Muscle layer of duodenum (tissue), 2 donors: ENCODE measurements around the gene PCNX4.
"Not testable (repeated sequence)": the region's sequence is repeated elsewhere in the genome, so short reads cannot be mapped to it uniquely, and the experiment has no call there.

Experiments
- H3K27ac ChIP-seq: one replicate; pipeline ENCODE4 v1.7.0; 2013; ENCODE audit warnings: mild to moderate bottlenecking, low read length
- H3K27me3 ChIP-seq: one replicate; pipeline ENCODE4 v1.7.0; 2013; ENCODE audit warnings: low read depth, mild to moderate bottlenecking, control low read depth, low read length
- H3K36me3 ChIP-seq, 2 donors: one replicate each; pipeline ENCODE4 v1.7.0; 2013; ENCODE audit warnings: low read length in 2 of 2, control low read depth in 1 of 2, mild to moderate bottlenecking in 1 of 2; ENCODE audit not compliant: insufficient read depth in 2 of 2, control insufficient read depth in 1 of 2
- H3K4me1 ChIP-seq, 2 donors: one replicate each; pipeline ENCODE4 v1.7.0; 2013; ENCODE audit warnings: low read length in 2 of 2, mild to moderate bottlenecking in 2 of 2, control low read depth in 1 of 2, moderate library complexity in 1 of 2; ENCODE audit not compliant: insufficient read depth in 2 of 2, control insufficient read depth in 1 of 2
- H3K4me3 ChIP-seq, 2 donors: one replicate each; pipeline ENCODE4 v1.7.0; 2013; ENCODE audit warnings: low read length in 2 of 2, low read depth in 1 of 2, mild to moderate bottlenecking in 1 of 2
- H3K9me3 ChIP-seq, 2 donors: one replicate each; pipeline ENCODE4 v1.7.0; 2013; ENCODE audit warnings: low read length in 2 of 2, control low read depth in 1 of 2, mild to moderate bottlenecking in 1 of 2; ENCODE audit not compliant: control insufficient read depth in 1 of 2
- donor health status: healthy.

Gene PCNX4

DNA sequence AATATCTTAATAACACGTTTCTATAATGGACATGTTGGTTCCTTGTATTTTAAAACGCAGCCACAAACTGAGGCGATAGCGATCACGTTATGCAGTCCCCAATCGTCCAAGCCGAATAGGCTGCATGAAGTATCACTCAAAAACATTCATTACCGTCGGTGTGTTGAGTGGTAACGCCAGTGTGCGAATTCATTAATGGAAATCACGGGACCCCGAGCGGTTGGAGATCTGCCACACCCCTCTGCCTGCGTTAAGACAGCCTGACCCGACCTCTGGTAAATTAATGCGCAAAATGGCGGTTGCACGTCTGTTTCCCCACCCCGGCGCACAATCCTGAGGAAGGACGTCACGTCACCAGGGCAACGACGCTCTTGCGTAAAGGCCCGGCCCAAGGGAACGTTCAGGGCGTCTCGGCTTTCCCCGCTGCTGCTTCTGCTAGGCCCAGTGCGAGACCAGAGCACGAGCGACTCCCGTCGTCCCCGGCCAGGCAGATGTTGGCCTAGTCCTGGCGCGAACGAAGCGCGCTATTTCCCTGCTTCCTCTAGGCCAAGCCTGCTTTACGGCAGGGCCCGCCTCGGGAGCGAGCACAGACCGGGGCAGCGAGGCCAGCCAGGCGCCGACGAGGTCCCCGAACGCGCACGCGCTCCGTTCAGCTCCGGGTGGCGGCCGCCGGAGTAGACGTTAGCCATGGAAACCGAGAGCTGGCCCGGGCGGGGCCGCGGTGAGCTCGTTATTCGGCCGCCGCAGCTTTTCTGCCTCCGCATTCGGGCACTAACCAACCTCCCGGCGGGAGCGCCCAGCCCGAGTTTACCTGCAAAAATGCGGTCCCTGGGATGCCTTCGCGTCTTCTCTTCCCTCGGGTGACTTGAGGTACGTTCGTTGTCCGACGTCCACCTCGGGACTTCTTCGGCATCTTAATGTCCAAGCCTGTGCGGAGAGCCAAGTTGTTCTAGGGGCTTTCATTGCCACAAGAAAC, at the start of gene PCNX4:
TSS of gene PCNX4 (plus strand) at position 374 of the 976 bp plus-strand sequence. CDS start 15,716 bp downstream, outside the sequence.
- Histone ChIP-seq H3K36me3 (peaks cover 0 to 18% of the 10 kb centered on the region in 2 donors), H3K9me3 (no peaks in the 10 kb centered on the region), H3K27ac (peak within 1 kb of the TSS; percentile 99), H3K4me1 (peaks cover 0 to 22% of the 10 kb centered on the region in 2 donors), H3K27me3 (no peaks in the 10 kb centered on the region), H3K4me3 (peak within 1 kb of the TSS; percentile 84 to 93)

DNA sequence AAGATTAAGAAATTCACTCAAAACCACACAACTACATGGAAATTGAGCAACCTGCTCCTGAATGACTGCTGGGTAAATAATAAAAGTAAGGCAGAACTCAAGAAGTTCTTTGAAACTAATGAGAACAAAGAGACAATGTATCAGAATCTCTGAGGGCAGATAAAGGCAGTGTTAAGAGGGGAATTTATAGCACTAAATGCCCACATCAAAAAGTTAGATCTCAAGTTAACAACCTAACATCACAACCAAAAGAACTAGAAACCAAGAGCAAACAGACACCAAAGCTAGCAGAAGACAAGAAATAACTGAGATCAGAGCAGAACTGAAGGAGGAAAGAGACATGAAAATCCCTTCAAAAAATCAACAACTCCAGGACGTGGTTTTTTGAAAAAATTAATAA, 43.7 kb upstream of the PCNX4 start:
- H3K27me3 ChIP-seq, H3K4me3 ChIP-seq, H3K27ac ChIP-seq, H3K9me3 ChIP-seq, H3K36me3 ChIP-seq, H3K4me1 ChIP-seq: not testable (repeated sequence)

DNA sequence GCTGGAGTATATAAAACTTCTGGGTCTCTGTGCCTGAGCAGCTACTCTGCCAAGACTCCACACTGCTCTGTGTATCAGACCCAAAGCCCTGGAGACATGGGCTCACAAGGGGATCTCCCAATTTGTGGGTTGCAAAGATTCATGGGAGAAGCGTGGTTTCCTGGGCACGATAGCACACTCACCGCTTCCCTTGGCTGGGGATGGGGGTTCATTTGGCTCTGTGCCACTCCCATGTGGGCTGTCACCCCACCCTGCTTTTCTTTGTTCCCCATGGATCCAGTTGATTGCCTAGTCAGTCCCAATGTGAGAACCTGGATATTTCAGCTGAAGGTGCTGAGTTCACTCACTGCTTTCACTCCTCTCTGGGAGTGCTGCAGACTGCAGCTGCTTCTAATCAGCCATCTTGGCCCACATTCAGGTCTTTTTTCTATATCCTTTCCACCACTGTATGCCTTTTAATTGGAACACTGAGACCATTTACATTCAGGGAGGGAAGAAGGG, 40.0 kb upstream of the PCNX4 start:
- Histone ChIP-seq H3K36me3 (no peaks in the 10 kb centered on the region), H3K27me3 (no peaks in the 10 kb centered on the region), H3K9me3 (peaks cover 0 to 3% of the 10 kb centered on the region in 2 donors), H3K4me1 (no peaks in the 10 kb centered on the region), H3K4me3 (peak overlapping the region in 1 of 2 donors; percentile 7), H3K27ac (no peak overlapping the region)

DNA sequence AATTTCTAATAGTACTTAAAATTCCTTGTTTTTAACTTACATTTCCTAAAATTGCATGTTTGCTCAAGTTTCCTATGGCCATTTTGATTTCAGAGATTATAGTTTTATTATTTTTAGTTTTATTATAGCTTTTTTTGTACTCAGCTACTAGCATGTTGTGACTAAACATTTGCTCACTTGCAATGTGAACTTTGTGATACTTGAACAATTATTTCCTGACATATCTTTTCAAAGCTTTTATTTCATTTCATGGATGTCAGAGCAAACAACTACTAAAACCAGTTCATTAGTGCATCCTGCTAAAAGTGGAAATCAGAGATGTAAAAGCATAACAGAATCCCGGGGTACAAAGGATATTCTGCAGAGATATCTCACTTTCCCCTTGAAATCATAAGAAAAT, 33.6 kb upstream of the PCNX4 start:
- Histone ChIP-seq H3K27me3 (no peaks in the 10 kb centered on the region), H3K27ac (no peak overlapping the region), H3K4me3 (no peak overlapping the region), H3K4me1 (no peaks in the 10 kb centered on the region), H3K36me3 (no peaks in the 10 kb centered on the region), H3K9me3 (peaks cover 0 to 6% of the 10 kb centered on the region in 2 donors)

DNA sequence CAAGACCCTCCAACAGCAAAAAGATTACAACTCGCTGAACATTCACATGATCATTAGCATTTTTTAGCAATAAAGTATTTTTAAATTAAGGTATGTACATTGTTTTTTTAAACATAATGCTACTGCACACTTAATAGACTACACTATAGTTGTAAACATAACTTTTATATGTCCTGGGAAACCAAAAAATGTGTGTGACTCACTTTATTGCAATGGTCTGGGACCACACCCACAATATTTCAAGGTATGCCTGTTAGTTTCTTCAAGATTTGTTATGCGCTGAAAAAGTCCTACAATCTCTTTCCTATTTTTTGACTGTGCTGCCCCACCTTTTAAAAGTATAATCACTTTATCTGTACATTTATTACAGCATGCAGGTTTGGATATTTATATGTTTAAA, 30.4 kb upstream of the PCNX4 start:
- no peaks in the 10 kb centered on the region for H3K27me3 ChIP-seq
- no peak overlapping the region for H3K27ac ChIP-seq
- H3K36me3 ChIP-seq = no peaks in the 10 kb centered on the region
- H3K4me3 ChIP-seq = no peak overlapping the region
- no peaks in the 10 kb centered on the region for H3K4me1 ChIP-seq
- peaks cover 0 to 6% of the 10 kb centered on the region in 2 donors for H3K9me3 ChIP-seq

DNA sequence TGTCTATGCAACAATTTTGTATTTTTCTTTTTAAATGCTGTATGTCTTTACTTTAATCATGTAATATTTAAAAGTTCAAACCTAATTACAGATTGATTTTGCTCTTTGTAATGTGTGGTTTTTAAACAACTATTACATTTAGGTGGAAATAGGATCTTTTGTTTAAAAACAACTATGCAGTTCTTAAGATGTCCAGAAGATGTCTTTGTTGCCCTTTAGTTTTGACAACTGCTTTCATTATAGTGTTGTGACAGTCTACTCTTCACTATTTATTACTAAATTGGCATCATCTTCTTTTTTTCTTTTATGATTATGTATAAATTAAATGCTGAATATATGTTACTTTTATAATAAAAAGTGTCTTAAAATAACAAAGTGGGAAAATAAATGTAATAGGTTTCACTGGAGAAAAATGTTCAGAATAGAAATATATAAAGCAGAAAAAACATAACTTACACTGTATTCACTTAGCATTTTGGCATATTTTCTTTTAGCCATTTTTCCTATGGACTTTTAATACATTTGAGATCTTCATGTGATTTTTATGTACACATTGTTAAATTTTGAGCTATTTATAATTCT, 27.1 kb upstream of the PCNX4 start:
- Histone ChIP-seq H3K9me3 (peaks cover 0 to 4% of the 10 kb centered on the region in 2 donors), H3K27ac (no peak overlapping the region), H3K4me3 (no peak overlapping the region), H3K36me3 (no peaks in the 10 kb centered on the region), H3K27me3 (no peaks in the 10 kb centered on the region), H3K4me1 (no peaks in the 10 kb centered on the region)

DNA sequence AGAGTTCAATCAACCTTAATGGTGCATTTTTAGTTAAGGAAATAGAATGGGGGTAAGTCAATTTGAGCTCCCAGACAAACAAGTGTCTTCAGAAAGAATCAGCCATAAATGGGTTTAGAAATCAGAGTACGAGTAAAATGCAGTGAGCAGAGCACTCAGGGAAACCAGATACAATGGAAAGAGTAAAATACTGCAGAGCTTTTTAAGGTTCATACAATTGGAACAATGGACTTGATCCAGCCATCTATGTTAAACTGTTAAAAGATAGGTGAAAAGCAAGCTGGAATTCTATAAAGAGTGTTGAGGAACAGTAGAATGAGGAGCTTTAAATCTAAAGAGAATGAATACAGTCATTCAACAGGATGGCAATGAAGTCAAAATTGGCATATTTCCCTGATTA, 23.8 kb upstream of the PCNX4 start:
- no peak overlapping the region for H3K4me3 ChIP-seq
- H3K36me3 ChIP-seq = no peaks in the 10 kb centered on the region
- no peak overlapping the region for H3K27ac ChIP-seq
- H3K4me1 ChIP-seq = no peaks in the 10 kb centered on the region
- no peaks in the 10 kb centered on the region for H3K27me3 ChIP-seq
- H3K9me3 ChIP-seq = no peaks in the 10 kb centered on the region

DNA sequence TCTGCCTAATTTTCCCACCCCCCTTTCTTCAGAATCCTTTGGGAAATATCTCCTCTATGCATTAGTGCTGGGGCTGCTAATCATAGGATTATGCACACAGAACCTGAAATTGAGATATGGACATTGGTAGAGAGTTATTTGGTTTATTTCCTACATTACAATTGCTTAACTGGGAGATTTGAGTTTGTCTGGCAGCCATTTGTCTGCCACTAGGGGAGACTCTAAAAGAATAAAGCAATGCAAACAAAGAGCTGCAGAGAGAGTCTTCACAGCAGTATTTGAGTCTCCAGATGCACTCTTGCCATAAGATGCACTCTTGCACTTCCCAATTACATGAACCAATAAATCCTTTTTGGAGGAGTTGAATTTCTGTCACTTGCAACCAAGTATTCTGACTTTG, 12.0 kb upstream of the PCNX4 start:
- H3K4me3 ChIP-seq = no peak overlapping the region
- no peak overlapping the region for H3K27ac ChIP-seq
- no peaks in the 10 kb centered on the region for H3K27me3 ChIP-seq
- H3K4me1 ChIP-seq = no peaks in the 10 kb centered on the region
- H3K36me3 ChIP-seq = no peaks in the 10 kb centered on the region
- H3K9me3 ChIP-seq = no peaks in the 10 kb centered on the region

DNA sequence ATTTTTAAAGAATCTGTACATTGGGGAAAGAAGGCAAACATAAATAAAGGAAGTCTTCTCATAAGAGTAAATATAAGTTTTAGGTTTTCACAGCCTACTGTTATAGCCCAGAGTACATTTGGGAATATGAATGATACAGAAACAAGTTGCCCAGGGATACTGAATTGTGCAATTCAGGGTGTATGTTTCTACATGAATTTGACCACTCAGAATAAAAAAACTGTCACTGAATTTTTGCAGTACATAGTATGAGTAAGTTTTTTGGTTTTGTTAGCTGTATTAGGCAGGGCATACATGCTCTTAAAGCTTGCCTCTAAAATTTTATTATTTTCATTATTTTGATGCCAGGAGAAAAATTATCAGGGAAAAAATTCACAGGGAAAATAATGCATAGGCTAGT, 6.6 kb upstream of the PCNX4 start:
- no peaks in the 10 kb centered on the region for H3K36me3 ChIP-seq
- H3K27me3 ChIP-seq = no peaks in the 10 kb centered on the region
- no peaks in the 10 kb centered on the region for H3K9me3 ChIP-seq
- no peak overlapping the region for H3K27ac ChIP-seq
- no peaks in the 10 kb centered on the region for H3K4me1 ChIP-seq
- H3K4me3 ChIP-seq = no peak overlapping the region

DNA sequence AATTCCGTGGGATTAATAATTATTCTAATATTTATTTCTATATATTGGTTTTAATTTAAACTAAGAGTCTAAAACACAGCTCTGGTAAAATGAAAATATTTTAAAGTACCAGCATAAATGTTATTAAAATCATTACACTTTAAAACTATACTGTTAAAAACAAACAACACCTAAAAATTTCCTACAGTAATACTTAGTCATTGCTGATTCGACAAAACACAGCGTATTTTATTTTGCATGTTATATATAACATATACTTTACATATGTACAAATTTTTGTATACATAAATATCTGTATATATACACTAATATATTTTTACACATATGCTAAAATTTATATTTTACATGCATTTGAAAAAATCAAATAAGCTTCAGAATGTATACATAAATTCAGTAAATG, 6.0 kb upstream of the PCNX4 start:
- no peak overlapping the region for H3K4me3 ChIP-seq
- H3K36me3 ChIP-seq = no peaks in the 10 kb centered on the region
- no peaks in the 10 kb centered on the region for H3K4me1 ChIP-seq
- H3K27me3 ChIP-seq = no peaks in the 10 kb centered on the region
- no peaks in the 10 kb centered on the region for H3K9me3 ChIP-seq
- no peak overlapping the region for H3K27ac ChIP-seq

DNA sequence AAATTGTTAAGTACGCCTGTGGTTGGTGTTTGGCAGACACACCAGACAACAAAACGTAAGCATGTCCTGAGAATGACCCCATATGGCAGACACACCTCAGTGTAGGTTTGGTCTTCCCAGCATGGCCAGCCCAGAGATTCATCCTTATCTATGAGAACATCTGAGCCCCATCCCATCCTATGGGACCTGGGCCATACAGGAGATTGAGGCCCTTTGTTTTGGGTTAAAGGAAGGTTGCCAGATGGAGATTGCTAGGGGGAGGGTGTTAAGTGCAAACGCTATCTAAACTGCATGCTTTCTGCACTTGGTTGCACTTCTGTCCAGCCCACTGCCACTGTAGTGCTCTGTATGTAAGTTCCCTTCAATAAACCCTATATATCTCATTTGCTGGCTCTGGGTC, 4.1 kb upstream of the PCNX4 start:
- H3K27me3 ChIP-seq = no peaks in the 10 kb centered on the region

More for the DNA sequence above, 4.1 kb upstream of the PCNX4 start:
- Histone ChIP-seq H3K4me1 (no peaks in the 10 kb centered on the region), H3K27ac (no peak overlapping the region), H3K36me3 (peaks cover 0 to 10% of the 10 kb centered on the region in 2 donors), H3K9me3 (no peaks in the 10 kb centered on the region), H3K4me3 (no peak overlapping the region)
